ENCODE measurements around the gene HMG20B.
A peak's percentile ranks its signal among the peaks of the same experiment; 100 is the strongest.
"Not testable (repeated sequence)": the region's sequence is repeated elsewhere in the genome, so short reads cannot be mapped to it uniquely, and the experiment has no call there.

Gene HMG20B

GRCh38 chr19:3556423-3556977 lies 16.2 kb upstream of the HMG20B start:
- no peak for DNase-seq (ENCODE audit: low read depth)

DNA sequence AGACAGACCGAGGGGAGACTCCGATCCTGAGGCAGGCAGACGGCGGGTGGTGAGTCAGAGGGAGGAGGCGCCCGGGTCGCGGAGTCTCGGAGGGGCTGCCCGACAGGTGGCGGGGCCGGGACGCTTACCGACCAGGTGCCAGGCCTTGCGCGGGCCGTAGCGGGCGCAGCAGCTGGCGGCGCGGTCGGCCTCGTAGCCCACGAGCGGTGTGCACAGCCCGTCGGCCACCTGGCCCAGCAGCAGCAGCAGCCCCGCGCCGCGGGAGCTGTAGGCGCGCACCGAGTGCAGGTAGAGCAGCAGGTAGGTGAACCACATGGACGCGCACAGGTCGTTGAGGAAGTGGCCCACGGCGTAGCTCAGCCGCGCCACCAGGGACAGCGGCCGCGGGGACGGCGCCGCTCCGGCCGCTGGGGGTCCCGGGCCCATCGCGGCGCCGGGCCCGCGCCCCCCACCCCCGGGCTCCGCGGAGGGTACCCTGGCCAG lies 15.7 kb upstream of the HMG20B start:
- DNase-seq (ENCODE audit: low read depth): peak; percentile 69

GRCh38 chr19:3557461-3558248 lies 15.1 kb upstream of the HMG20B start, which contains the start of gene MFSD12:
TSS of gene MFSD12 (minus strand) at chr19:3557586. CDS start at chr19:3557403, 183 bp downstream.
- peak; percentile 90 for DNase-seq (ENCODE audit: low read depth)

GRCh38 chr19:3563709-3564524 lies 8.8 kb upstream of the HMG20B start:
- no peak for DNase-seq (ENCODE audit: low read depth)

DNA sequence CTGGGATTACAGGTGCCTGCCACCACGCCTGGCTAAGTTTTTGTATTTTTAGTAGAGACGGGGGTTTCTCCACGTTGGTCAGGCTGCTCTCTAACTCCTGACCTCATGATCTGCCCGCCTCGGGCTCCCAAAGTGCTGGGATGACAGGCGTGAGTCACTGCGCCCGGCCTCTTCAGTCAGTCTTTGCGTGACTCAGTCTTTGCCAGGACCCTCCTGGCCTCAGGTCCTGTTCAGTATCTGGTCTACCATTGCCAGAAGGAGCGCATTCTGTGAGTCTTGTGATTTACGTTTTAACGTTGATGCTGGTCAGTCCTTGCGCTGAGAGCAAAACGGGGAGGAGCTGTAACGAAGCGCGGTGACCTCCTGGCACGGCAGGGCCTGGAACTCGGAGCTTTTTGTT lies 7.6 kb upstream of the HMG20B start:
- no peak for DNase-seq (ENCODE audit: low read depth)

GRCh38 chr19:3570042-3570441 lies 2.7 kb upstream of the HMG20B start:
- not testable (repeated sequence) for DNase-seq (ENCODE audit: low read depth)

DNA sequence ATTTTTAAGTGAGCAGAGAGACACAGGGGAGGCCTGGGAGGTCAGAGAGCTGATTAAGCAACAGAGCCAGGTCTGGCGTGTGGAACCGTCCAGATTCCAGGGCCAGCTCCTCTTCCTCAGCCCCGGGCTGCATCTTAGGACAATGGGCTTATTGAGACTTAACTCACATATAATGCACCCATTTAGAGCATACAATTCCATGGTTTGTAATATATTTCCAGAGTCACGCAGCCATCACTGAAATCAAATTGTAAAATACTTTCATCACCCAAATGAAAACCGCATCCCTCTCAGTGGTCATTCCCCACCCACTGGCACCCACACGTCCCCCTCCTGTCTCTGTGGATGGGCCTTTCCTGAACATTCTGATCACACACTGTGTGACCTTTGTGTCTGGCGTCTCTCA lies 2.1 kb upstream of the HMG20B start:
- no peak for DNase-seq (ENCODE audit: low read depth)

DNA sequence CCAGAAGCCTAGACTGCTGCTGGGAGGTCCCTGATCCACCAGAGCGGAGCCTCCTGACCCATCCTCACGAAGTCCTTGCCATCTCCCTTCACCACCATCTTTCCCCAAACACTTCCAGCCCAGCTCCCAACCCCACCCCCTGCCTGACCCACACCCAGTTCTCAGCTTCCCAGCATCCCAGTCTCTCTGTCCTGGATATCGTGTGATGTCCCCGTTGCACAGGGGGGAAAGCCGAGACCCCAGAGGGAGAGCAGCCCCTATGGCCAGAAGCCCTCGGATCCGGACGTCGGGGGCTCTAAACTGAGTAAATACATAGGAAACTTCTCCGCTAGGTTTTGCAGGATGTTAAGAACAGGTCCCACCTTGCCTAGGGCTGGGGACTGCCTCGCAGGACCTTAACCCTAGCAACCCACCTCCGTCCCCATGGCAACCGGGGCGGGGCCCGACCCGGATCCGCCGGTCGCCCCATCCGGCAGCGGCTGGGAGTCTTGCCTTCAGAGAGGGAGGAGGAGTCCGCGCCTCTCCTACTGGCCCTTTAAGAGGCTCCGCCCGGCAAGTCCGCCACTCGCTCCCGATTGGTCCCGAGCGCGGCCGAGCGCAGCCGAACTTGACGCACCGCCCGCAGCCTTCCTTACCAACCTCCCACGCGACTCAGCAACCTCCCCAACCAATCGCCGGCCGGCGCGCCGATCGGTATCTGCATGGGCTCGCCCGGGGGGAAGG lies 451 bp upstream of the HMG20B start:
- DNase-seq (ENCODE audit: low read depth): peak; percentile 99

DNA sequence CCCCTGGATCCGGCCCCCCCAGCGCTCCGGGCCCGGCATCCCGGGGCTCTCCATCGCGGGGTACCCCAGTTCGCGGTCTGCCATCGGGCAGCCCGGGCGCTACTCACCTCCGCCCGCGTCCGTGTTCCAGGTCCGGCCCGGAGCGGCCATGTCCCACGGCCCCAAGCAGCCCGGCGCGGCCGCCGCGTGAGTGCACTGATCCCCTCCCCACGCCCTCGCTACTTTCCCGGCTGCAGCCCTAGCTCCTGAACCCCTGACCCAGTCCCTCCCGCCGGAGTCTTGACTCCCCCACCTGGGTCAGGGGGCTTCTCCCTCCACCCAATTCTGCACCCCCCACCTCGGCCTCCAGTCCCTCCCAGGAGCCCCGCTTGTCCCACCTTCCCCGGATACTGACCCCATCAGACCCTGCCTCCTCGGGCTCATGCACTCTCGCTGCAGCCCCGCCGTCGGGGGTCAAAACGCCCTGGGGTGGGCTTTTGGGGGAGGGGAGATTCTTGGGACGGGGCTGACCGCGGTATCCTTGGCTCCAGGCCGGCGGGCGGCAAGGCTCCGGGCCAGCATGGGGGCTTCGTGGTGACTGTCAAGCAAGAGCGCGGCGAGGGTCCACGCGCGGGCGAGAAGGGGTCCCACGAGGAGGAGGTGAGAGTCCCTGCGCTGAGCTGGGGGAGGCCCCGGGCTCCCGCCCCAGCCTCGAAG lies 566 bp downstream of the HMG20B start:
- DNase-seq (ENCODE audit: low read depth): no peak

DNA sequence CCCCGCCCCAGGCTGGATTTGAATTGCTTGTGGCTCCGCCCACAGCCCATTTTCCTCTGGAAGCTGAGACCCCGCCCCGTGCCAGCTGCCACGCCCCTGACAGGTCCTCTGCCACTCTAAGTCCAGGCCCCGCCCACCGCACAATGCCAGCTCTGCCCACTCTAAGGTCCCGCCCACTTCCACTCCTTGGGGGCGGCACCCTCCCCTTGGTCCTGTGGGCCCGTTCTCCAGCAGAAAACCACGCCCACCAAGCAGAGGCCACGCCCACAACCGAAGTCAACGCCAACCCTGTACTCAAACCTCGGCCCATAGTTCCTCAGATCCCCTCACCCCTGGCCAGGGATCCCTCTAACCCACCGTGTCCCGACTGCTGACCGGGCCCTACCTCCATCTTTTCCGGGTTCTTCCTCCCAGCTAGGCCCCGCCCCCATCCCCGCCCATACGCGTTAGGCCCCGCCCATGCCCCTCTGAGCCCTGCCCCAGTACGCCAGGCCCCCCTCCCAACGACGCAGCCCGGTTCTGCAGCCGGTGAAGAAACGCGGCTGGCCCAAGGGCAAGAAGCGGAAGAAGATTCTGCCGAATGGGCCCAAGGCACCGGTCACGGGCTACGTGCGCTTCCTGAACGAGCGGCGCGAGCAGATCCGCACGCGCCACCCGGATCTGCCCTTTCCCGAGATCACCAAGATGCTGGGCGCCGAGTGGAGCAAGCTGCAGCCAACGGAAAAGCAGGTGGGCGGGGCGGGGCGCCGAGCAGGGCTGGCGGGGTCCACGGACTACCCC lies 1.3 kb downstream of the HMG20B start:
- DNase-seq (ENCODE audit: low read depth): peak; percentile 72

GRCh38 chr19:3575260-3575741 lies 2.6 kb downstream of the HMG20B start:
- DNase-seq (ENCODE audit: low read depth): no peak

DNA sequence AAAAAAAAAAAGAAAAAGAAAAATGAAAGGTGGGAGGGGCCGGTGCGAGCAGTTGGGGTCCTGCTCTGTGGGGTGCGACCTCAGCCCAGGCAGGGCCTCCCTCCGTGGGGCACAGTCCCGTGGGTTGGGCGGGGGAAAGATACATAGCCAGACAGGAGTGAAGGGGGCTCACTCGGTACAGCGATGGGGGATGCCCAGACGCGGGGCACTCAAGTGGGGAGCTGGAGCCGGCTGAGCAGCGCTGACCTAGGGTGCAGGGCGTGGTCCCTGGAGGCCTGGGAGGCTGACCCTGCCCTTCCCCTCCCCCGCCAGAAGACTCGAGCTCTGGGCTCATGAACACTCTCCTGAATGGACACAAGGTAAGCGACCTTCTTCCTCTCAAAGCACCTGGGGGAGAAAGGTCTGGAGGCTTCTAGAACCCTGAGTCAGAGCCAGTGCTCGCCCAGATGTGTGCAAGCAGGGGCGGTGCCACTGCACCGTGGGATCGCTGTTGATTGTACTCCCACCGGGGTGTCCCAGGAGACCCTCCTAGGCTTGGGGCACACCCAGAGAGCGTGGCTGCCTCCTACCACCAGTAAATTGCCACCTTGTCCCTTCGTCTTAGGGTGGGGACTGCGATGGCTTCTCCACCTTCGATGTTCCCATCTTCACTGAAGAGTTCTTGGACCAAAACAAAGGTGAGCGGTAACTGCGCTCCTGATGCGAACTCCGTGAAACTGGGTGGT lies 3.4 kb downstream of the HMG20B start:
- DNase-seq (ENCODE audit: low read depth): no peak

DNA sequence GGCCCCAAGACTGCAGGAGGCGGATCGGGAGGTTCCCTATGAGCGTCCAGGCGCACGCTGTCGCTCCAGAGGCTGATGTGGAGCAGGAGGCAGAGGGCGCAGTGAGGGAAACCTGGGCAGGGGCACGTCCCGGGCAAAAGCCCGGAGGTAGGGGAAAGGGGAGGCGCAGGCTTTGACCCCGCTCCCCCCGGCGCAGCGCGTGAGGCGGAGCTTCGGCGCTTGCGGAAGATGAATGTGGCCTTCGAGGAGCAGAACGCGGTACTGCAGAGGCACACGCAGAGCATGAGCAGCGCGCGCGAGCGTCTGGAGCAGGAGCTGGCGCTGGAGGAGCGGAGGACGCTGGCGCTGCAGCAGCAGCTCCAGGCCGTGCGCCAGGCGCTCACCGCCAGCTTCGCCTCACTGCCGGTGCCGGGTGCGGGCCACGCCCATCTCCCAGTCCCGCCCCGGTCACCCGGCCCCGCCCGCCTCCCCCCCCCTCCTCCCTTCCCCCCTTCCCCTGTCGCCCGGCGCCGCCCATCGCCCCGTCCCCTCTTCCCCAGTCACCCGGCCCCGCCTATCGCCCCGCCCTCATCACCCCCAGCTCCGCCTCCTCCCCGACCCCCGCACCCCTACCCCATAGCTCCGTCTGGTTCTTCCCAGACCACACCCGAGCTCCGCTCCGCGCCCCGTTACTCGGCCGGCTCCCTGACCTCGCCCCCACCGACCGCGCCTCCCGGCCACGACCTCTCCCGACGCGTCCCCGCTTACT lies 4.1 kb downstream of the HMG20B start:
- DNase-seq (ENCODE audit: low read depth): no peak

GRCh38 chr19:3577723-3578344 lies 5.1 kb downstream of the HMG20B start:
- DNase-seq (ENCODE audit: low read depth): no peak

DNA sequence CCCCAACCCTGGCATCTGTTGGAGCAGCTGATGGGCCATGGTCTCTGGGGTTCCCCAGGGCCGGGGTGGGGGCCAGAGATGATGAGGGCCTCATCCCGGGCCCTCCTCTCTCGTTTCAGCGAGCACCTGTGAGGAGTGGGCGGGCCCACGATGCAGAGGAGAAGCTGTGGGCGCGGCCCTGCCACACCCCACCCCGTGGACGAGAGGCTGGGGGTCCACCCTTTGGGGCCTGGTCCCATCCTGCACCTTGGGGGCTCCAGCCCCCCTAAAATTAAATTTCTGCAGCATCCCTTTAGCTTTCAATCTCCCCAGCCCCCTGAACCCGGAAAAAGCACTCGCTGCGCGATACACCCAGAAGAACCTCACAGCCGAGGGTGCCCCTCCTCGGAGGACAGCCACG lies 5.6 kb downstream of the HMG20B start:
- DNase-seq (ENCODE audit: low read depth): no peak

DNA sequence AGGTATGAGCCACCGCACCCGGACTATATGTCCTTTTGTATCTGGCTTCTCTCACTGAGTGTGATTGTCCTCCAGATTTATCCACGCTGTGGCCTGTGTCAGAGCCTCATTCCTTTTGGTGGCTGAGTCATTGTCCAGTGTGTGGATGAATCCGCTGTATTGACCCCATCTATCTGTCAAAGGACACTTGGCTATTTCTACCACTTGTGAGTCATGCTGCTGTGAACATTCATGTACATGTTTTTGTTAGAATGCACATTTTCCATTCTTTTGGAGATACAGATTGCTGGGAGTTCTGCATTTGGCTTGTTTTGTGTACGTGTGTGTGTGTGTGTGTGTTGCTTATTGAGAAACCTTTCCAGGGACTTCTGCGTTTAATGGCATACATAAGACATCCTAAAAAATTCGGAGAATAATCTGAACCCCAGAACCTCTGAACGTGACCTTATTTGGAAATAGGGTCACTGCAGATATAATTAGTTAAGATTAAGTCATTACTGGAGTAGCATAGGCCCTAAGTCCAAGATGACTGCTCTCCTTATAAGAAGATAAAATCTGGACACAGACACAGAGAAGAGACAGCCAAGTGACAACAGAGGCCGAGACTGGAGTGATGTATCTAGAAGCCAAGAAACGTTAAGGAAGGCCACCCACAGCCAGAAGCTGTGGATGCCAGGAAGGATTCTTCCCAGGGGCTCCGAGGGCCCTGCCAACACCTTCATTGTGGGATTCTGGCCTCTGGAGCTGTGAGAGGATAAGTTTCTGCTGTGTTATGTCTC lies 7.6 kb downstream of the HMG20B start:
- DNase-seq (ENCODE audit: low read depth): no peak

DNA sequence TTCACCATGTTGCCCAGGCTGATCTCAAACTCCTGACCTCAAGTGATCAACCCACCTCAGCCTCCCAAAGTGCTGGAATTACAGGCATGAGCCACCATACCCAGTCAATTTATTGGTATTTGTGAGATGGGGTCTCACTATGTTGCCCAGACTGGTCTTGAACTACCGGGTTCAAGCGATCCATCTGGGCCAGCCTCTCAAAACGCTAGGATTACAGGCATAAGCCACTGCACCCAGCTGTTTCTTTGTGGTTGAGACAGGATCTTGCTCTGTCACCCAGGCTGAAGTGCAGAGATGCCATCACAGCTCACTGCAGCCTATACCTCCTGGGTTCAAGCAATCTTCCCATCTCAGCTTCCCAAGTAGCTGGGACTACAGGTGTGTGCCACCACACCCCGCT lies 9.0 kb downstream of the HMG20B start:
- not testable (repeated sequence) for DNase-seq (ENCODE audit: low read depth)

Data from T follicular helper cell (primary cell).